Prostate gland (tissue), 2 donors: ENCODE data around the gene SUSD3. TPM values are rescaled to one million over a fixed set of nuclear protein-coding genes. Genes with fewer than 3 reads are reported as not detected.

Experiments used
- DNase-seq: peaks from one replicate; pipeline ENCODE4 v3.0.0-alpha.2; 2019; ENCODE audit warnings: low spot score
- H3K27ac ChIP-seq, 2 donors: fragments of 200-600 bp; sonication (generic); 2 replicates each; pipeline ENCODE4 v1.5.1; 2017 to 2019
- H3K27me3 ChIP-seq: fragments of 200-600 bp; sonication (generic); replicated peaks from 2 replicates; pipeline ENCODE4 v1.5.1; 2019; ENCODE audit not compliant: insufficient read depth
- H3K36me3 ChIP-seq, 2 donors: fragments of 200-600 bp; sonication (generic); 1 replicate in 1 of 2; 2 replicates in 1 of 2; pipeline versions ENCODE4 v1.5.1 to v1.8.1; 2017 to 2019
- H3K4me1 ChIP-seq: fragments of 200-600 bp; sonication (generic); replicated peaks from 2 replicates; pipeline ENCODE4 v1.5.1; 2019
- H3K4me3 ChIP-seq, 2 donors: fragments of 200-600 bp; sonication (generic); 2 replicates each; pipeline ENCODE4 v1.5.1; 2017 to 2019
- H3K9me3 ChIP-seq: fragments of 200-600 bp; sonication (generic); 2 replicates; pipeline ENCODE4 v1.5.1; 2017
- CTCF ChIP-seq, 4 experiments: fragments of 200-600 bp in 2 of 4; fragments of 450-650 bp in 2 of 4; sonication (generic) in 2 of 4; IDR thresholded peaks; 1 replicate in 3 of 4; 2 replicates in 1 of 4; pipeline ENCODE4 v1.5.1; 2016 to 2019; ENCODE audit warnings: antibody characterized with exemption in 4 of 4, mild to moderate bottlenecking in 2 of 4, moderate library complexity in 2 of 4
- POLR2A ChIP-seq: fragments of 450-650 bp; IDR thresholded peaks from one replicate; pipeline ENCODE4 v1.6.1; 2016; ENCODE audit warnings: antibody characterized with exemption, mild to moderate bottlenecking
- POLR2AphosphoS5 ChIP-seq: sonication (generic); formaldehyde crosslinking; IDR thresholded peaks from one replicate; pipeline ENCODE4 v1.6.1; 2017; ENCODE audit warnings: antibody characterized with exemption
- WGBS: methylation state at CpG from one replicate; pipeline ENCODE4 v1.1.5; 2018; 5-methylcytosine and 5-hydroxymethylcytosine counted together
- intact Hi-C: fragments of 100-400 bp; cut with DNase I; formaldehyde crosslinking; loops from one replicate; pipeline ENCODE4 v1.14.2; 2022
- total RNA-seq, 2 donors: library from RNA; depleted of rRNA; stranded (reverse); fragments of >200 nt; gene quantifications; one replicate each; pipeline ENCODE4 v1.1.0, GENCODE V29; 2016

Gene SUSD3
- total RNA-seq, 2 donors from 2014 or later, result 2.2 to 471 TPM

GRCh38 chr9:93039456-93039855, 19.0 kb upstream of the SUSD3 start:
- no peaks in the 10 kb centered on the region for H3K9me3 ChIP-seq
- intact Hi-C loops, result no loop called here
- H3K4me3 ChIP-seq, result no peak overlapping the region
- H3K36me3 ChIP-seq, result no peaks in the 10 kb centered on the region
- WGBS, result 87% methylated on average over 6 of the region's 6 CpGs
- TF ChIP-seq POLR2AphosphoS5 (no peak), CTCF (IDR thresholded peaks at IDR 0.05) (no peak), POLR2A (no peak)
- H3K27ac ChIP-seq, result no peak overlapping the region
- no peaks in the 10 kb centered on the region for H3K4me1 ChIP-seq
- H3K27me3 ChIP-seq, result no peaks in the 10 kb centered on the region
- no peak for DNase-seq

GRCh38 chr9:93039976-93040375, 18.5 kb upstream of the SUSD3 start:
- no peaks in the 10 kb centered on the region for H3K4me1 ChIP-seq
- no peak overlapping the region for H3K27ac ChIP-seq
- 79% methylated on average over 6 of the region's 10 CpGs for WGBS
- DNase-seq, result no peak
- H3K4me3 ChIP-seq, result no peak overlapping the region
- no peaks in the 10 kb centered on the region for H3K36me3 ChIP-seq
- TF ChIP-seq CTCF (IDR thresholded peaks at IDR 0.05), result no peak
- TF ChIP-seq POLR2AphosphoS5, result no peak
- TF ChIP-seq POLR2A, result no peak
- H3K27me3 ChIP-seq, result no peaks in the 10 kb centered on the region
- intact Hi-C loops, result no loop called here
- no peaks in the 10 kb centered on the region for H3K9me3 ChIP-seq

GRCh38 chr9:93040409-93040808, 18.1 kb upstream of the SUSD3 start:
- TF ChIP-seq CTCF (IDR thresholded peaks at IDR 0.05) (no peak), POLR2AphosphoS5 (no peak), POLR2A (no peak)
- DNase-seq, result no peak
- intact Hi-C loops, result no loop called here
- H3K9me3 ChIP-seq, result no peaks in the 10 kb centered on the region
- no peaks in the 10 kb centered on the region for H3K36me3 ChIP-seq
- WGBS, result 85% methylated on average over 7 of the region's 7 CpGs
- no peaks in the 10 kb centered on the region for H3K27me3 ChIP-seq
- H3K4me3 ChIP-seq, result no peak overlapping the region
- H3K4me1 ChIP-seq, result no peaks in the 10 kb centered on the region
- no peak overlapping the region for H3K27ac ChIP-seq

- Histone ChIP-seq H3K9me3 (no peaks in the 10 kb centered on the region), H3K27me3 (no peaks in the 10 kb centered on the region), H3K4me3 (no peak overlapping the region), H3K4me1 (no peaks in the 10 kb centered on the region), H3K36me3 (no peaks in the 10 kb centered on the region), H3K27ac (no peak overlapping the region)
- TF ChIP-seq POLR2A (no peak), CTCF (IDR thresholded peaks at IDR 0.05) (no peak), POLR2AphosphoS5 (no peak)
- 83% methylated on average over 6 of the region's 6 CpGs for WGBS
- no peak for DNase-seq
- intact Hi-C loops, result no loop called here
These were observed 17.2 kb upstream of the SUSD3 start for GRCh38 chr9:93041108-93041802.

- no peak for TF ChIP-seq POLR2A
- TF ChIP-seq CTCF (IDR thresholded peaks at IDR 0.05), result no peak
- no peak for TF ChIP-seq POLR2AphosphoS5
- intact Hi-C loops, result no loop called here
- 92% methylated on average over 6 of the region's 6 CpGs for WGBS
These were observed 15.4 kb upstream of the SUSD3 start for GRCh38 chr9:93043122-93043521.

More at GRCh38 chr9:93043122-93043521, 15.4 kb upstream of the SUSD3 start:
- no peaks in the 10 kb centered on the region for H3K36me3 ChIP-seq
- no peak overlapping the region for H3K27ac ChIP-seq
- DNase-seq, result no peak
- H3K4me1 ChIP-seq, result no peaks in the 10 kb centered on the region
- no peaks in the 10 kb centered on the region for H3K9me3 ChIP-seq
- H3K27me3 ChIP-seq, result no peaks in the 10 kb centered on the region
- no peak overlapping the region for H3K4me3 ChIP-seq
